Transverse colon (tissue), 4 donors: ENCODE results near the gene LMF2. TPM values are rescaled to one million over a fixed set of nuclear protein-coding genes. Genes with fewer than 3 reads are reported as not detected.
"Not testable (repeated sequence)": the region's sequence is repeated elsewhere in the genome, so short reads cannot be mapped to it uniquely, and the experiment has no call there.

Source experiments
- DNase-seq: peaks from one replicate; pipeline ENCODE4 v3.0.0-alpha.2; 2019
- H3K27ac ChIP-seq, 4 donors: fragments of 200-600 bp; sonication (generic); 2 replicates each; pipeline ENCODE4 v1.5.1; 2016 to 2018; ENCODE audit warnings: inconsistent platforms in 4 of 4
- H3K27me3 ChIP-seq: fragments of 200-600 bp; sonication (generic); 2 replicates; pipeline ENCODE4 v1.5.1; 2017; ENCODE audit warnings: inconsistent platforms
- H3K36me3 ChIP-seq, 4 donors: fragments of 200-600 bp; sonication (generic); 2 replicates each; pipeline ENCODE4 v1.5.1; 2017 to 2019; ENCODE audit warnings: inconsistent platforms in 4 of 4
- H3K4me1 ChIP-seq, 4 donors: fragments of 200-600 bp; sonication (generic); 2 replicates each; pipeline ENCODE4 v1.5.1; 2017 to 2020; ENCODE audit warnings: inconsistent platforms in 4 of 4
- H3K4me3 ChIP-seq, 4 donors: fragments of 200-600 bp; sonication (generic); 1 replicate in 1 of 4; 2 replicates in 3 of 4; pipeline versions ENCODE4 v1.5.1 to v1.6.1; 2017 to 2019; ENCODE audit warnings: inconsistent platforms in 4 of 4
- H3K9me3 ChIP-seq, 2 donors: fragments of 200-600 bp; sonication (generic); 2 replicates each; pipeline ENCODE4 v1.5.1; 2017 to 2019; ENCODE audit warnings: inconsistent platforms in 2 of 2
- CTCF ChIP-seq, 5 experiments: fragments of 200-600 bp in 3 of 5; fragments of 450-650 bp in 2 of 5; sonication (generic) in 3 of 5; IDR thresholded peaks; 1 replicate in 2 of 5; 2 replicates in 3 of 5; pipeline ENCODE4 v1.5.1; 2016 to 2017; ENCODE audit warnings: antibody characterized with exemption in 5 of 5, inconsistent platforms in 3 of 5, mild to moderate bottlenecking in 2 of 5, moderate library complexity in 1 of 5
- EP300 ChIP-seq: sonication (generic); formaldehyde crosslinking; IDR thresholded peaks from one replicate; pipeline ENCODE4 v1.6.1; 2017; ENCODE audit warnings: antibody characterized with exemption, low read depth
- POLR2A ChIP-seq: fragments of 450-650 bp; IDR thresholded peaks from one replicate; pipeline ENCODE4 v1.6.1; 2016; ENCODE audit warnings: antibody characterized with exemption, mild to moderate bottlenecking, moderate library complexity
- POLR2AphosphoS5 ChIP-seq, 3 donors: sonication (generic); formaldehyde crosslinking; IDR thresholded peaks; one replicate each; pipeline ENCODE4 v1.6.1; 2016; ENCODE audit warnings: antibody characterized with exemption in 3 of 3
- WGBS, 2 donors: methylation state at CpG; one replicate each; pipeline ENCODE4 v1.1.5; 2018; ENCODE audit warnings: low coverage in 1 of 2; 5-methylcytosine and 5-hydroxymethylcytosine counted together
- in situ Hi-C, 4 donors: fragments of 200-750 bp; cut with MboI; loops; one replicate each; pipeline versions ENCODE4 v1.15.0 to v1.15.1; 2017; ENCODE audit warnings: low sequenced_read_pairs in 3 of 4, low pct_ligation_motif_present in 1 of 4, low pct_unique_long_range_greater_than_20kb in 1 of 4
- intact Hi-C: fragments of 100-400 bp; cut with DNase I; formaldehyde crosslinking; loops from one replicate; pipeline ENCODE4 v1.15.1; 2023; ENCODE audit warnings: low total_unique reads
- total RNA-seq, 4 donors: library from RNA; depleted of rRNA; stranded (reverse); fragments of >200 nt; gene quantifications; one replicate each; pipeline ENCODE4 v1.1.0, GENCODE V29; 2016

Gene LMF2
- total RNA-seq, 4 donors from 2014 or later, result 54.0 to 119 (median 79.9) TPM

- H3K4me1 ChIP-seq, result peaks cover 11 to 33% (median 25%) of the 10 kb centered on the region in 4 donors
- no peak overlapping the region for H3K4me3 ChIP-seq
- WGBS, 2 donors, result 89% methylated on average over 10 of the region's 10 CpGs; no CpG with 5 or more reads in 1 of the 2 donors
- intact Hi-C loops, result no loop called here
- no peaks in the 10 kb centered on the region for H3K9me3 ChIP-seq
- no peaks in the 10 kb centered on the region for H3K27me3 ChIP-seq
- TF ChIP-seq POLR2A, result no peak
- TF ChIP-seq CTCF (IDR thresholded peaks at IDR 0.05), result no peak
- TF ChIP-seq POLR2AphosphoS5 (IDR thresholded peaks at IDR 0.05), result no peak
- TF ChIP-seq EP300, result no peak
- in situ Hi-C loops, result no loop called here
- H3K36me3 ChIP-seq, result peaks cover 0 to 21% (median 10%) of the 10 kb centered on the region in 4 donors
- no peak overlapping the region for H3K27ac ChIP-seq
- no peak for DNase-seq
These were observed 14.2 kb upstream of the LMF2 start for GRCh38 chr22:50521710-50522109.

- intact Hi-C loops, result no loop called here
- 89 to 91% methylated on average over 3 to 13 of the region's 13 CpGs for WGBS, 2 donors
- TF ChIP-seq CTCF (IDR thresholded peaks at IDR 0.05) (no peak), POLR2AphosphoS5 (IDR thresholded peaks at IDR 0.05) (no peak), EP300 (no peak), POLR2A (no peak)
- Histone ChIP-seq H3K36me3 (peaks cover 0 to 21% (median 10%) of the 10 kb centered on the region in 4 donors), H3K27me3 (no peaks in the 10 kb centered on the region), H3K4me1 (peaks cover 9 to 26% (median 20%) of the 10 kb centered on the region in 4 donors), H3K9me3 (no peaks in the 10 kb centered on the region), H3K4me3 (no peak overlapping the region), H3K27ac (no peak overlapping the region)
- in situ Hi-C loops, result no loop called here
- no peak for DNase-seq
These were observed 13.4 kb upstream of the LMF2 start for GRCh38 chr22:50520826-50521453.

- intact Hi-C loops, H3K27ac ChIP-seq, H3K4me3 ChIP-seq, in situ Hi-C loops, DNase-seq, H3K9me3 ChIP-seq, H3K27me3 ChIP-seq: not testable (repeated sequence)
- 95 to 100% methylated on average over 7 to 8 of the region's 8 CpGs for WGBS, 2 donors
- H3K36me3 ChIP-seq, result peaks cover 0 to 21% (median 10%) of the 10 kb centered on the region in 4 donors
- peaks cover 9 to 24% (median 20%) of the 10 kb centered on the region in 4 donors for H3K4me1 ChIP-seq
These were observed 12.7 kb upstream of the LMF2 start for GRCh38 chr22:50520184-50520583.

GRCh38 chr22:50519151-50519550 is 11.6 kb upstream of the LMF2 start:
- in situ Hi-C loops, result no loop called here
- Histone ChIP-seq H3K9me3 (no peaks in the 10 kb centered on the region), H3K27me3 (no peaks in the 10 kb centered on the region), H3K27ac (no peak overlapping the region), H3K4me1 (peaks cover 4 to 14% (median 11%) of the 10 kb centered on the region in 4 donors), H3K36me3 (peaks cover 0 to 21% (median 10%) of the 10 kb centered on the region in 4 donors), H3K4me3 (no peak overlapping the region)
- WGBS, 2 donors, result 97% methylated on average over 3 of the region's 8 CpGs; no CpG with 5 or more reads in 1 of the 2 donors
- no peak for DNase-seq
- TF ChIP-seq CTCF (IDR thresholded peaks at IDR 0.05) (no peak), POLR2A (no peak), POLR2AphosphoS5 (IDR thresholded peaks at IDR 0.05) (no peak), EP300 (no peak)
- intact Hi-C loops, result no loop called here
